GM10847 (cell line): ENCODE data around the gene RDH8.

Experiments used
- POLR2A ChIP-seq: IDR thresholded peaks from 2 replicates; pipeline ENCODE4 v1.6.1; 2011; ENCODE audit not compliant: insufficient read length; ENCODE audit errors: extremely low read depth

RDH8 gene

GRCh38 chr19:9995999-9996398 is 17.3 kb upstream of the RDH8 start:
- TF ChIP-seq POLR2A = no peak

GRCh38 chr19:9996541-9996940 is 16.7 kb upstream of the RDH8 start:
- TF ChIP-seq POLR2A = no peak

DNA sequence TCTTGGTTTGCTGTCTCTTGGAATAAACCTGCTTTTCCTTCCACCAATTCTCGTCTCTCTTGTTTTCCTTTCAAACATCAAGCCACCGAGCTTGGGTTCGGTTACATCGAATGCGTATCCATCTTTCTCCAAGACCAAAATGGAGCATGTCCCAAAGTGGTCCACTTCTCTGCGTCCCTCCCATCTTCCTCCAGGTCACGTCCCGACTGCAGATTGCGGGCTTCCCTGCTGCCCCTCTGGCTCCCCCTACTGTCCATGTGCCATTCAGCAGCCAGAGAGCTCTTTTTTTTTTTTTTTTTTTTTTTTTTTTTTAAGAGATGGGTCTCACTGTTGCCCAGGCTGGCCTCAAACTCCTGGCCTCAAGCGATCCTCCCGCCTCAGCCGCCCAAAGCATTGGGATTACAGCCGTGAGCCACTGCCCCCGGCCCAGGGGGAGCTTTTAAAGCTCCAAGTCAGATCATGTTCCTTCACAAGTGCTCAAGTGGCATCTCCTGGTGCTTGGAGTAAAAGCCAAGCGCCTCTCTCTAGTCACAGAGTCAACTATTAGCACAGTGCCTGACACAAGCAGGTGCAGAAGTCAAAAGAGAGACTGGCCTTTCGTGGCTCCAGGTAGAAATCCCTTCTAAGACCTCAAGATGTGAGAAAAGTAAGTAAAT is 13.0 kb upstream of the RDH8 start:
- no peak for TF ChIP-seq POLR2A

DNA sequence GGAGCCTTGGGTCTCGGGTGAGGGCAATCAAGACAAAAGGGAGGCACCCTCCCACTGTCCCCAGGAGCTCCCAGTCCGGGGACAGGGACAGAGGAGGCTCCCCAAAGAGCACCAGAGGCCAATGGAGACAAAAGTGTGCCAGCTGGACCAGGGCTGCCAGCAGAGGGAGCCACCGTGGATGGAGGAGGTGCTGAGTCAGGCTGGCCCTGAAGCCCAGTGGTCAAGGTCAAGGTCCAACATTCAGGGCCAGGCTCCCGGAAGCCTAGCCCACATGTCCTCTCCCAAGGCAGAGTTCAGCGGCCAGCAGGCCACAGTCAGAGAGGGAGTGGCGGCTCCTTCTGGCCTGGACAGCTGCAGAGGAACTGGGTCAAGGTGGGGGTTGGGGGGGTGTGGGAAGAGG is 11.4 kb upstream of the RDH8 start:
- TF ChIP-seq POLR2A = no peak

DNA sequence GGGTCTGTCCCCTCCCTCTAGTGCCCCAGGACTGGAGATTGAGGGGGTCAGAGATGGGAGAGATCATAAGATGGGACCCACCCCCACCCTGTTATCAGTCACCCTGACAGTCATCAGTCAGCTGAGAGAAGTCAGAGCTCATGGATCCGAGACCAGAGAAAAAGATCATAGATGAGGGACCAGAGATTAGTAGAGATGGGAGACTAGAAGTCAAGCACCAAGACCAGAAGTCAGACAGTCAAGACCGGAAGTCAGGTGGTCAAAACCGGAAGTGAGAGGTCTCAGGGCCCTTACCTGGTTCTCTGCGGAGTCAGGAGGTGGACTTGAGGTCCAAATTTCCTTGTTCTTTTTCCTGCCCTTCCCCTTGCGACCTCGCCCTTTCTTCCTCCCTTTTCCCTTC is 10.0 kb upstream of the RDH8 start:
- TF ChIP-seq POLR2A = no peak

DNA sequence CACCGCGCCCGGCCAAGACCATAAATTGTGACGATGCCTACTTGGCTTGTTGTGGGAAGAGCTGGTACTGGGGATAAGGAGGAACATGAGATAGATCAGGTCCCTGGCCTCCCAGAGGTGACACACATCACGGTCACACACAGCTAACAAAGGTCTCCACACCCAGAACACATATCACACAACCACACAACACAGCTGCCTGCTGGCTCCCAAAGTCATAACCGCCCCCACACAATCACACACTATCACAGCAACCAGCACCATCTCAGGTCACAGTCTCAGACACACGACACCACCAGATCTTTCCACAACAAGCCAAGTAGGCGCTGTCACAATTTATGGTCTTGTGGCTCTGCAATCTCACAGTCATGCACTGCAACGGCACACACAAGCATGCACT is 8.7 kb upstream of the RDH8 start:
- TF ChIP-seq POLR2A = no peak

GRCh38 chr19:10005632-10006334 is 7.5 kb upstream of the RDH8 start:
- TF ChIP-seq POLR2A = no peak

DNA sequence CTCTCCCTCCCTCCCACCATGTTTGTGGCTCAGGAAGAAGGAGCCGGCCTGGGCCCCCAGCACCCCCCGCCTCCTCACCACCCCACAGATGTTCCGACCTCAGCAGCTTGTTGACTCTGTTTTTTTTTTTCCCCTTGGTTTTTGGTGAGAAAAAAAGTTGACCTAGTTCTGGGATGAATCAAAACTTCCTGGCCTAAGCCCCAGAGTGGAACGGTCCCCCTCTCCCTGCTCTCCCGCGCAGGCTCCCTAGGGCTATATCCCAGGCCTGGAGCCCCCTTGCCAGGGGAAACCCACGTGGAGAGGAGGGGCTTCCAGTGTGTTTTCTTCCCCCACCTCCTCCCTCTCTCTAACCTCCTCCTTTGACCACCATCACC is 7.0 kb upstream of the RDH8 start:
- TF ChIP-seq POLR2A = no peak

DNA sequence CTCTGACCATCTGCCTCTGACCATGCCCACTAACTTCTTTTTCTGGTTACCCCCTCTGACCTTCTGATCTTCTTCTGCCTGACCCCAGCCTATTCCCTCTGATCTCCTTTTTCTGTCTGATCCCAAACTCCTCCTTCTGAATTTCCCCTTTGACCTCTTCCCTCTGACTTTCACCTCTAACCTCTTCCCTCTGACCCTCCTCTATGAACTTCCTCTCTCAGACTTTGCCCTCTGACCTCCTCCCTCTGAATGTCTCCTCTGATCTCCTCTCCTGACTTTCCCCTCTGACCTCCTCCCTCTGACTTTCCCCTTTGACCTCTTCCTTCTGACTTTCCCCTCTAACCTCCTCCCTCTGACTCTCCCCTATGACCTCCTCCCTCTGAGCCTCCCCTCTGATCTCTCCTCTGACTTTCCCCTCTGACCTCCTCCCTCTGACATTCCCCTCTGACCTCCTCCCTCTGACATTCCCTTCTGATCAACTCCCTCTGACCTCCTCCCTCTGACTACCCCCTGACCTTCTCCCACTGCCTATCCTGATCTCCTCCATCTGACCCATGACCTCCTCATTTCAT is 6.4 kb upstream of the RDH8 start:
- no peak for TF ChIP-seq POLR2A

DNA sequence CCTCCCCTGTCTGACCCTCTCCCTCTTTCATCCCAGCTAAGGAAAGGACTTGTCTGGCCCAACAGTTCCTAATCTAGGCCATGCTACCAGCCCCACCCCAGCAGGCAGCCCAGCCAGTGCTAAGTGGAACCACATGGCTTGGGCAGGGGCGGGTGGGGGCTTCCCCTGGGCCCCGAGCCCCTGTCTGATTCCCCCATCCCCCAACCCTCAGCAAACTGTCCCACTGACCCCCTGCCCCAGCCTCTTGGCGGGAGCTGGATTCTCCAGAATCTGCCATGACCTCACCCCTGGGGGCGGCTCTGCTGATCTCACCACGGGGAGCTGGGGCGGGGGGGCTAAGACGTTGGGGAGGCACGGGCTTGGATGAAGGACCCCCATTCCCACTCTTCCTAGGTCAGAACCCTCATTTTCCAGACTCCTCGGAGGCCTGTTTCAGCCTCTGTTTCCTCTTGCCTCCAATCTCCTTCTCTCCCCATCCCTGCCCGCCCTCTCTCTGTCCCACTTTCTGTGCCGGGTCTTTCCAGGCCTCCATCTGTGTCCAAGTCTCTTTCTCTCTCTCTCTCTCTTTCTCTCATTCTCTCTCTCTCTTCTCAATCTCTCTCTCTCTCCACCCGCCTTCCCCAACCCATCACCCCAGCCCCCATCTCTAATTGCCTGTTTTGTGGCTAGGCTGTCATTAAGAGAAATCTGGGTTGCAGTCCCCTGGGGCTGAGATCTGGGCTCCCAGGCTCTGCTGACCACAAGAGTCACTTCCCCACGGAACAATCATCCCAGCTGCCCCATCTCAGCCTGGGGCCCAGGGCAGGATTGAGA is 5.7 kb upstream of the RDH8 start:
- no peak for TF ChIP-seq POLR2A

DNA sequence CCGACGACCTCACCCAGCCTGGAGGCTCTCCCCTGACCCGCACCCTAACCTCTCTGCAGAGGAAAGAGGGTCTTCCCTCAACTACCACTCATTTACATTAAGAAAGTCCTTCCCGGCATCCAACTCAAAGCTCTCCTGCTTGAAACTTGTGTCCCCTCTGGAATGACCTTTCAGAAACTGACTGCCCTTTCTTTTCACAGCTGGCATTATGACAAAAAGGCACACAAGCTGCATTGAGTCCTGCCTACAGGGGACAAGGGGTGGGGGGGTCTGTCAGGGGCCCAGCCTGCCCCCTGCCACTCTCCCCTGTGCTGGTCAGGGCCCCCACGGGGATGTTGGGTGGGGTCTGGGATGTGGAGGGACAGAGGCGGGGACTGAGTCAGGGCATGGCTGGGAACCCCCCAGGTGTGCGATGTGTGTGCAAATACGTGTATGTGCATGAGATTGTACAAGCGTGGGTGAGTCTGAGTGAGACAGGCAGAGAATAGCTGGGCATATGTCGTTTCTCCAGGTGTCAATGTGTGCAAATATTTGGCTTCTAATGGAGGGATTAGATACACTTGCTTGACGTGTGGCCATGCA is 5.0 kb upstream of the RDH8 start:
- TF ChIP-seq POLR2A = no peak

DNA sequence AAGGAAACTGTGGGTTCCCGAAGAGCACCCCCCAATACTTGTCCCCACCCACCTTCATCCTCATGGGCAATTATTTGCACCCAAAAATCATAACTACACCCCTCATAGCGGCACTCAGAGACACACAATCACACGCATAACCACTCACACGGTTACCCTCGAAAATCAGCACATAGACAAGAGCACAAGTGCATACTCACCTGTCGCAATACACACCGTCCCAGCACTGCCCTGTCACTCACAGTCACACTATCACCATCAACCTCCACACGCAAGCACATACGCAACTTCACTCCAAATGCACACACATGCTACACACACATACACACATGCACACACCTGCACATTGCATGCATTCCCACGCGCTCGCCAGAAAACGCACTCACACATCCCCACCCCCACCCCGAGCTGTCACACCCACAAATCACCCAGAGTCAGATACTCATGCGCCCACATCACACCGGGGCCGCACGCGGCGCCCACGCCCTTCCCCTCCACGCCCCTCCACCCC is 3.5 kb upstream of the RDH8 start:
- no peak for TF ChIP-seq POLR2A

- TF ChIP-seq POLR2A = no peak
Observed at GRCh38 chr19:10010247-10010691, 3.0 kb upstream of the RDH8 start, which contains the start of gene COL5A3. Gene COL5A3 (minus strand): TSS chr19:10010504. CDS start chr19:10010385, 119 bp downstream.

DNA sequence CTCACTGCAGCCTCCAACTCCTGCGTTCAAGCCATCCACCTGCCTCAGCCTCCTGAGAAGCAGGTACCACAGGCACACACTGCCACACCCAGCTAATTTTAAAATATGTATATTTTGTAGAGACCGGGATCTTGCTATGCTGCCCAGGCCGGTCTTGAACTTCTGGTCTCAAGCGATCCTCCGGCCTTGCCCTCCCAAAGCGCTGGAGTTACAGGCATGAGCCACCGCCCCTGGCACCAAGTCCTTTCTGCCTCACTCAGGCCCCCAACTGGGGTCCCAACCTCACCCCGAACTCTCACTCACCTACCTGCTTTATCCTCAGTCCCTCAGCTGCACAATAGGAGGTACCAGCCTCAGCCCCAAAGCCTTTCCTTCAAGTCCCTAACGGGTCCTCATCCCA is 2.3 kb upstream of the RDH8 start:
- no peak for TF ChIP-seq POLR2A

DNA sequence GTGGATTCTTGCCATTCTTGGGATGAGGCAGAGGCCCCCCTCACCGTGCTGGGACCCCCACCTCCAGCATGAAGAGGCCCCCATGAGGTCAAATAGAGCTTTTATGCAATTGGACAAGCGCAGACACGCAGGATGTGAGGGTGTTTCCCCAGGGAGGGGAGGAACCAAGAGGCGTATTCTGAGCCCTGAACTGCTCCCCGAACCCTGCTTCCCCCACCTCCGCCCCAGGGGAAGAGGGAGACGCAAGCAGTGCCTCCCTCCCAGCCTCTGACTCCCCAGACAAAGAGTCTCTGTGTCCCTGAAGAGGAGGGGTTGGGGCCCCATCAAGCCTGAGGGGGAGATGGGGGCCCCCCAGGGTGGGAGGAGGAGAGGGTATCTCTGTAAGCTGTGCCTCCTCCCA is 1.3 kb upstream of the RDH8 start:
- no peak for TF ChIP-seq POLR2A

DNA sequence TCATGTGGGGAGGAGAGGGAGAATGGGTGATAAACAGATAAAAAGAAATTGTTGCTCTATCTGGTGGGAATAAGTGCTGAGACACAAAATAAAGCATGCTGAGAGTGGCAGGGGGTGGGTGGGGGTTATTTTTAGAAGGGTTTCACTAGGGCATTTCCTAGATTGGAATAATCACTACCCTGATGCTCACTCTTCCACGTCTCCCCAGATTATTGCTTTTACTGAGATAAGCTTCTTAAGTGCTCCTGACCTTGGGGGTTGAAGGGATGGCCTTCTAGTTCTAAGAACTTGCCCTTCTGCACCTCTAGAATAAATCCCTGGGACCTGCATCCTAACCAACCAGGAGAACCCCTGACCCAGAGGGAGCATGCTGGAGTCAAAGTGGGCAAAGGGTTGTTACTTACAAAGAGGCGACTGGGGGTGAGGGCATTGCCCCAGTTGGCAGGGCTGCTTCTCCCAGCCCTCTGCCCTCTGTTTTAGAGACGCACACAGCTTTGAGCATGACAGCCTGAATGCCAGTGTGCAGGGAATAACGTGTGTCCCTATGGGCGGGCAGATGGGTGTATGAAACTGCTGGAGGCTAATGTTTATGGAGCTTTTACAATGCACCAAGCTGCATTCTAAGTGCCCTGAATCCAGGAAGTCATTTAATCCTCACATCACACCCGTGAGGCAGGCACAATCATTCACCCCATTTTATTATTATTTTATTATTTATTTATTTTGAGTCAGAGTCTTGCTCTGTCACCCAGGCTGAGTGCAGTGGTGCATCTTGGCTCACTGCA is 743 bp downstream of the RDH8 start:
- no peak for TF ChIP-seq POLR2A
